A673 (cell line): ENCODE data around the gene FAM43A.

ENCODE experiments used
- CTCF ChIP-seq: fragments of 300-800, 200-600 bp; sonication (generic); conservative IDR thresholded peaks from 2 replicates; pipeline ENCODE4 v1.5.1; 2017; ENCODE audit warnings: low read depth, mild to moderate bottlenecking, antibody characterized with exemption, low read length, moderate library complexity, mixed read lengths
- EZH2 ChIP-seq: fragments of 200-600 bp; sonication (generic); IDR thresholded peaks from 2 replicates; pipeline ENCODE4 v1.6.1; 2017; ENCODE audit warnings: borderline replicate concordance, low read depth, mild to moderate bottlenecking, mixed read lengths, antibody characterized with exemption, low read length; ENCODE audit not compliant: poor library complexity, severe bottlenecking

GRCh38 chr3:194675680-194676079, 10.0 kb upstream of the FAM43A start:
- TF ChIP-seq CTCF = no peak
- TF ChIP-seq EZH2 = no peak
